Mesenchymal stem cell (in vitro differentiated cells and primary cell): Measurements from ENCODE around the gene NCOA6.

ENCODE experiments used
- DNase-seq: peaks from one replicate; pipeline ENCODE4 v3.0.0-alpha.2; 2013
- H2AFZ ChIP-seq: one replicate; pipeline ENCODE4 v1.6.1; 2013; ENCODE audit warnings: low read depth, mild to moderate bottlenecking, control low read depth, inconsistent platforms, low read length, moderate library complexity
- H2AK5ac ChIP-seq: 2 replicates; pipeline ENCODE4 v1.6.1; 2013; ENCODE audit warnings: low read length, moderate library complexity, mild to moderate bottlenecking, inconsistent platforms; ENCODE audit not compliant: severe bottlenecking
- H2BK120ac ChIP-seq: one replicate; pipeline ENCODE4 v1.6.1; 2013; ENCODE audit warnings: low read depth, mild to moderate bottlenecking, inconsistent platforms, low read length, moderate library complexity
- H2BK12ac ChIP-seq, 2 experiments: one replicate each; pipeline ENCODE4 v1.6.1; 2013; ENCODE audit warnings: inconsistent platforms in 2 of 2, low read length in 2 of 2, mild to moderate bottlenecking in 2 of 2, moderate library complexity in 2 of 2, control low read depth in 1 of 2
- H2BK15ac ChIP-seq: one replicate; pipeline ENCODE4 v1.6.1; 2013; ENCODE audit warnings: mild to moderate bottlenecking, low read depth, inconsistent platforms; ENCODE audit not compliant: poor library complexity, severe bottlenecking
- H2BK5ac ChIP-seq: 2 replicates; pipeline ENCODE4 v1.6.1; 2013; ENCODE audit warnings: low read depth, mild to moderate bottlenecking, low read length, control low read depth, inconsistent platforms; ENCODE audit not compliant: poor library complexity, severe bottlenecking
- H3K14ac ChIP-seq, 2 experiments: one replicate each; pipeline ENCODE4 v1.6.1; 2013; ENCODE audit warnings: inconsistent platforms in 2 of 2, low read length in 2 of 2, control low read depth in 1 of 2, mild to moderate bottlenecking in 1 of 2, moderate library complexity in 1 of 2
- H3K18ac ChIP-seq, 2 experiments: one replicate each; pipeline ENCODE4 v1.6.1; 2013; ENCODE audit warnings: inconsistent platforms in 2 of 2, low read length in 2 of 2, control low read depth in 1 of 2, low read depth in 1 of 2, mild to moderate bottlenecking in 1 of 2
- H3K23ac ChIP-seq, 2 experiments: one replicate each; pipeline ENCODE4 v1.6.1; 2013; ENCODE audit warnings: inconsistent platforms in 2 of 2, low read length in 2 of 2, mild to moderate bottlenecking in 2 of 2, moderate library complexity in 2 of 2, control low read depth in 1 of 2
- H3K27ac ChIP-seq: 2 replicates; pipeline ENCODE4 v1.5.1; 2013; ENCODE audit warnings: mild to moderate bottlenecking, moderate library complexity, low read length, control low read depth, inconsistent platforms; ENCODE audit not compliant: poor library complexity, severe bottlenecking
- H3K27me3 ChIP-seq, 2 experiments: 2 replicates each; pipeline versions ENCODE4 v1.6.1 to v1.7.0; 2013; ENCODE audit warnings: low read length in 2 of 2, mild to moderate bottlenecking in 2 of 2, moderate library complexity in 2 of 2, control low read depth in 1 of 2, inconsistent platforms in 1 of 2; ENCODE audit not compliant: control insufficient read depth in 1 of 2, insufficient read depth in 1 of 2
- H3K36me3 ChIP-seq, 2 experiments: 2 replicates each; pipeline versions ENCODE4 v1.6.1 to v1.7.0; 2013; ENCODE audit warnings: low read length in 2 of 2, control low read depth in 1 of 2, inconsistent platforms in 1 of 2, low read depth in 1 of 2, mild to moderate bottlenecking in 1 of 2; ENCODE audit not compliant: insufficient read depth in 2 of 2, control insufficient read depth in 1 of 2
- H3K4ac ChIP-seq, 2 experiments: one replicate each; pipeline ENCODE4 v1.6.1; 2013; ENCODE audit warnings: inconsistent platforms in 2 of 2, low read length in 2 of 2, mild to moderate bottlenecking in 2 of 2, moderate library complexity in 2 of 2, control low read depth in 1 of 2, low read depth in 1 of 2
- H3K4me1 ChIP-seq: 2 replicates; pipeline ENCODE4 v1.6.1; 2013; ENCODE audit warnings: low read depth, low read length, control low read depth; ENCODE audit not compliant: control insufficient read depth, insufficient read depth
- H3K4me2 ChIP-seq: 2 replicates; pipeline ENCODE4 v1.6.1; 2013; ENCODE audit warnings: low read length, mild to moderate bottlenecking, inconsistent platforms; ENCODE audit not compliant: poor library complexity, severe bottlenecking
- H3K4me3 ChIP-seq, 2 experiments: 2 replicates each; pipeline versions ENCODE4 v1.5.1 to v1.7.0; 2013; ENCODE audit warnings: low read length in 2 of 2, mild to moderate bottlenecking in 2 of 2, control low read depth in 1 of 2, low read depth in 1 of 2; ENCODE audit not compliant: insufficient read depth in 1 of 2
- H3K79me1 ChIP-seq: replicated peaks from 2 replicates; pipeline ENCODE4 v1.6.1; 2013; ENCODE audit warnings: mild to moderate bottlenecking, control low read depth, low read length, inconsistent platforms; ENCODE audit not compliant: poor library complexity, severe bottlenecking
- H3K9ac ChIP-seq: 2 replicates; pipeline ENCODE4 v1.7.0; 2013; ENCODE audit warnings: mild to moderate bottlenecking, low read length, moderate library complexity
- H3K9me3 ChIP-seq: 2 replicates; pipeline ENCODE4 v1.7.0; 2013; ENCODE audit warnings: mild to moderate bottlenecking, low read length; ENCODE audit not compliant: control insufficient read depth
- H4K8ac ChIP-seq: one replicate; pipeline ENCODE4 v1.6.1; 2013; ENCODE audit warnings: inconsistent platforms, mild to moderate bottlenecking, low read length, moderate library complexity
- H4K91ac ChIP-seq: one replicate; pipeline ENCODE4 v1.6.1; 2013; ENCODE audit warnings: mild to moderate bottlenecking, low read length, inconsistent platforms
- WGBS: methylation state at CpG from one replicate; pipeline ENCODE4 v1.1.7; 2013; ENCODE audit warnings: mixed read lengths; 5-methylcytosine and 5-hydroxymethylcytosine counted together

The NCOA6 gene

DNA sequence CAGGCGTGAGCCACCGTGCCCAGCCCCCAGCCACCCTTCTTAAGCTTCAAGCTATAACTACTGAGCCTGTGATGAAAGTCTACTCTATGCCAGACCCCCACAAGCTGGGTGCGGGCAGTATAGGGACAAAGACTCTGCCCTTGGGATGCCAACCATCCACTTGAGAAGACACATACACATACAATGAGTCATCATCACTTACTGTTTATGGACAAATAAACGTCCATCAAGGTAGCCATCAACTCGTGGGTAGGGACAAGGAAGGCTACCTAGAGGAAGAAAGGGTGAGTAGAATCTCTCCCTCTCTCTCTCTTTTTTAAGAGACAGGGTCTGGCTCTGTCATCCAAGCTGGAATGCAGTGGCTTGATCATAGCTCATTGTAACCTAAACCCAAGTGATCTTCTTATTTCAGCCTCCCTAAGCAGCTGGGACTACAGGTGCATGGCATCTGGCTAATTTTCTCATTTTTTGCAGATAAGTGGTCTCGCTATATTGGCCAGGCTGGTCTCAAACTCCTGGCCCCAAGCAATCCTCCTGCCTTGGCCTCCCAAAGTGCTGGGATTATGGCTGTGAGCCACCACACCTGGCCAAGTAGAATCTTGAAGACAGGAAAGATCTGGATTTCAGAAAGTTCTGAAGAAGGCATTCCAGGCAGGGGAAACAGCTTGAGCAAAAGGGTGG, 123.9 kb downstream of the NCOA6 start:
- Histone ChIP-seq H3K79me1 (peaks cover 3% of the 10 kb centered on the region), H2AK5ac (no peak overlapping the region), H3K36me3 (no peaks in the 10 kb centered on the region), H3K18ac (no peak overlapping the region), H3K4ac (no peak overlapping the region), H4K8ac (no peak overlapping the region), H2AFZ (no peak overlapping the region), H3K4me3 (no peak overlapping the region), H3K4me1 (peaks cover 13% of the 10 kb centered on the region), H2BK5ac (no peak overlapping the region), H3K9ac (no peak overlapping the region), H4K91ac (no peak overlapping the region), H3K23ac (no peak overlapping the region), H3K14ac (no peak overlapping the region), H2BK15ac (no peak overlapping the region), H3K27ac (no peak overlapping the region), H3K9me3 (no peaks in the 10 kb centered on the region), H2BK120ac (no peak overlapping the region), H3K27me3 (peaks cover 0 to 22% of the 10 kb centered on the region in 2 experiments), H2BK12ac (no peak overlapping the region), H3K4me2 (no peak overlapping the region)
- DNase-seq: no peak
- WGBS: 66% methylated on average over 6 of the region's 6 CpGs

GRCh38 chr20:34693414-34693813, 132.0 kb downstream of the NCOA6 start:
- Histone ChIP-seq H3K23ac (no peak overlapping the region), H2AK5ac (no peak overlapping the region), H3K4me1 (no peaks in the 10 kb centered on the region), H3K27ac (no peak overlapping the region), H4K8ac (no peak overlapping the region), H4K91ac (no peak overlapping the region), H3K79me1 (no peaks in the 10 kb centered on the region), H2BK120ac (no peak overlapping the region), H3K9me3 (no peaks in the 10 kb centered on the region), H3K4ac (no peak overlapping the region), H2BK12ac (peak overlapping the region in 1 of 2 experiments; percentile 37), H2BK15ac (no peak overlapping the region), H3K14ac (no peak overlapping the region), H3K36me3 (no peaks in the 10 kb centered on the region), H3K27me3 (peaks cover 0 to 8% of the 10 kb centered on the region in 2 experiments), H3K18ac (no peak overlapping the region), H3K4me2 (no peak overlapping the region), H3K9ac (no peak overlapping the region), H2AFZ (no peak overlapping the region), H2BK5ac (no peak overlapping the region), H3K4me3 (no peak overlapping the region)
- 65% methylated on average over 4 of the region's 4 CpGs for WGBS
- no peak for DNase-seq

DNA sequence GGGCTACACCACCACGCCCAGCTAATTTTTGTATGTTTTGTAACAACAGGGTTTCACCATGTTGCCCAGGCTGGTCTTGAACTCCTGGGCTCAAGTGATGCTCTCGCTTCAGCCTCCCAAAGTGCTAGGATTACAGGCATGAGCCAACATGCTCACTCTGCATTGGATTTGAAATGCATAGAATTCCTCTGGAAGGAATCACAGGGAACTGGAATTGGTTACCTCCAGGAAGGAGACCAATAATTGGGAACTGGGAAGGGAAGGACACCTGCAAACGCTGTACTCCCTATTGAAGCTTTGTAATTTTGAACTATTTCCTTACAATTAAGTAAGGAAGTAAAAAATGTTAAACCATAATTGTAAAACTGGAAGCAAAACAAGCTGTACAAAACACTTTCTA, 133.6 kb downstream of the NCOA6 start:
- no peak overlapping the region for H2BK5ac ChIP-seq
- no peak overlapping the region for H3K14ac ChIP-seq
- H2BK15ac ChIP-seq: no peak overlapping the region
- no peak overlapping the region for H2AK5ac ChIP-seq
- H3K4me3 ChIP-seq: no peak overlapping the region
- no peak overlapping the region for H3K4me2 ChIP-seq
- no peak overlapping the region for H4K91ac ChIP-seq
- H3K9ac ChIP-seq: no peak overlapping the region
- no peak overlapping the region for H3K27ac ChIP-seq
- H3K4ac ChIP-seq: no peak overlapping the region
- no peaks in the 10 kb centered on the region for H3K9me3 ChIP-seq
- H3K23ac ChIP-seq: no peak overlapping the region
- no peak overlapping the region for H2AFZ ChIP-seq
- no peaks in the 10 kb centered on the region for H3K27me3 ChIP-seq
- DNase-seq: no peak
- H3K4me1 ChIP-seq: no peaks in the 10 kb centered on the region
- no peaks in the 10 kb centered on the region for H3K79me1 ChIP-seq
- no peaks in the 10 kb centered on the region for H3K36me3 ChIP-seq
- H2BK12ac ChIP-seq: no peak overlapping the region
- no peak overlapping the region for H4K8ac ChIP-seq
- no peak overlapping the region for H3K18ac ChIP-seq
- WGBS: 87% methylated on average over 2 of the region's 3 CpGs
- no peak overlapping the region for H2BK120ac ChIP-seq

- Histone ChIP-seq H3K9me3 (no peaks in the 10 kb centered on the region), H2BK5ac (no peak overlapping the region), H3K9ac (no peak overlapping the region), H3K4me1 (no peaks in the 10 kb centered on the region), H3K4me2 (no peak overlapping the region), H4K8ac (peak overlapping the region; percentile 7), H3K27ac (no peak overlapping the region), H3K23ac (no peak overlapping the region), H3K27me3 (no peaks in the 10 kb centered on the region), H2AK5ac (no peak overlapping the region), H2AFZ (no peak overlapping the region), H2BK120ac (no peak overlapping the region), H2BK15ac (no peak overlapping the region), H3K4me3 (no peak overlapping the region), H3K18ac (no peak overlapping the region), H3K36me3 (no peaks in the 10 kb centered on the region), H4K91ac (no peak overlapping the region), H3K14ac (no peak overlapping the region), H2BK12ac (no peak overlapping the region), H3K4ac (no peak overlapping the region), H3K79me1 (no peaks in the 10 kb centered on the region)
- 67% methylated on average over 2 of the region's 2 CpGs for WGBS
- DNase-seq: peak; percentile 48
Measured at GRCh38 chr20:34689486-34689885, 136.0 kb downstream of the NCOA6 start.
